Activated CD8-positive, alpha-beta T cell treated with anti-CD3 and anti-CD28 coated beads for 36 hours (primary cell): Measurements from ENCODE around the gene AMOT. TPM values are rescaled to one million over a fixed set of nuclear protein-coding genes. Genes with fewer than 3 reads are reported as not detected.

Source experiments
- ATAC-seq: fragments of 200-7000 bp; cut with Tn5 transposase; one replicate; pipeline ENCODE4 v1.10.0; 2021; ENCODE audit warnings: mild to moderate bottlenecking, moderate library complexity
- CTCF ChIA-PET: fragments of 350-600 bp; sonication (Branson Sonifier 250); formaldehyde crosslinking; loops from one replicate; lab custom pipeline; 2021; ENCODE audit warnings: antibody characterized with exemption; lab: Charles Lee
- POLR2A ChIA-PET: fragments of 350-600 bp; sonication (Branson Sonifier 250); formaldehyde crosslinking; loops from one replicate; lab custom pipeline; 2021; ENCODE audit warnings: antibody characterized with exemption; lab: Charles Lee
- DNase-seq: peaks from one replicate; pipeline ENCODE4 v3.0.0-alpha.2; 2020
- H3K27ac Mint-ChIP-seq: one replicate; pipeline ENCODE4 v1.8.0; 2021; ENCODE audit warnings: mild to moderate bottlenecking, mixed read lengths
- H3K27me3 Mint-ChIP-seq: one replicate; pipeline ENCODE4 v1.8.0; 2021; ENCODE audit warnings: mixed read lengths
- H3K36me3 Mint-ChIP-seq: one replicate; pipeline ENCODE4 v1.8.0; 2021; ENCODE audit warnings: low read depth, mixed read lengths
- H3K4me1 Mint-ChIP-seq: one replicate; pipeline ENCODE4 v1.8.0; 2021; ENCODE audit warnings: low read depth, mixed read lengths
- H3K4me3 Mint-ChIP-seq: one replicate; pipeline ENCODE4 v1.8.0; 2021; ENCODE audit warnings: mild to moderate bottlenecking, moderate library complexity, mixed read lengths
- H3K9me3 Mint-ChIP-seq: one replicate; pipeline ENCODE4 v1.8.0; 2021; ENCODE audit warnings: mixed read lengths
- intact Hi-C: fragments of 100-400 bp; cut with micrococcal nuclease; formaldehyde crosslinking; loops from one replicate; pipeline ENCODE4 v1.10.0; 2022
- total RNA-seq, 2 experiments: library from RNA; stranded (reverse); gene quantifications; one replicate each; pipeline ENCODE4 v1.2.3, GENCODE V29; 2021
- TF ChIP-seq, protein P1 (sequence below): fragments of 200-600 bp; IDR thresholded peaks from one replicate; pipeline ENCODE4 v1.8.0; 2022; ENCODE audit warnings: antibody characterized with exemption, mild to moderate bottlenecking

AMOT gene
- total RNA-seq, 2 experiments from 2014 or later: 1.1 to 1.8 TPM

DNA sequence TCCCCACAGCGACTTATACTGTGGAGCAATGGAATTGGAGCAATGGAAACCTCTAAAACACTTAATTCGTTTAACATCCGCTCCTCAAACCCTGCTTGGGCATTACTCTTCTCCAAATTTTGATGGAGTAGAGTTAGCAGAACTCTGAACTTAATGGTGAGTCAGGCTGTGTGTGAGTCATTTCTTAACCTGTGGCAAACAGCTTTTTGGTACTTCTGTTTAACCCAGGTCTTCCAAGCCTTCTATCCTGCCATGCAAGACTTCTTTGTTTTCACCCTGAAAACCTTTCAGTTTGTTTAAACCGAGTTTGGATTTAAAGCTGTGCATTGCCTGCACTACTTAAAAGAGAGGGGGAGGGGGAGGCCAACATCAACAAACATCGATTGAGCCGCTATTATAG lies 3.6 kb upstream of the AMOT start:
- ChIA-PET CTCF (no interaction called here), POLR2A (interaction anchor here (1.5 kb wide), 1 partner anchor 9 kb away, joined by 4 read pairs; no protein-coding TSS in a partner anchor)
- Mint-ChIP-seq H3K27ac (no peak overlapping the region), H3K9me3 (no peaks in the 10 kb centered on the region), H3K4me3 (no peak overlapping the region), H3K4me1 (peaks cover 5% of the 10 kb centered on the region), H3K36me3 (no peaks in the 10 kb centered on the region), H3K27me3 (peaks cover 4% of the 10 kb centered on the region)
- DNase-seq (no peak), ATAC-seq (no peak)
- intact Hi-C loops: no loop called here
- TF ChIP-seq, protein P1, sequence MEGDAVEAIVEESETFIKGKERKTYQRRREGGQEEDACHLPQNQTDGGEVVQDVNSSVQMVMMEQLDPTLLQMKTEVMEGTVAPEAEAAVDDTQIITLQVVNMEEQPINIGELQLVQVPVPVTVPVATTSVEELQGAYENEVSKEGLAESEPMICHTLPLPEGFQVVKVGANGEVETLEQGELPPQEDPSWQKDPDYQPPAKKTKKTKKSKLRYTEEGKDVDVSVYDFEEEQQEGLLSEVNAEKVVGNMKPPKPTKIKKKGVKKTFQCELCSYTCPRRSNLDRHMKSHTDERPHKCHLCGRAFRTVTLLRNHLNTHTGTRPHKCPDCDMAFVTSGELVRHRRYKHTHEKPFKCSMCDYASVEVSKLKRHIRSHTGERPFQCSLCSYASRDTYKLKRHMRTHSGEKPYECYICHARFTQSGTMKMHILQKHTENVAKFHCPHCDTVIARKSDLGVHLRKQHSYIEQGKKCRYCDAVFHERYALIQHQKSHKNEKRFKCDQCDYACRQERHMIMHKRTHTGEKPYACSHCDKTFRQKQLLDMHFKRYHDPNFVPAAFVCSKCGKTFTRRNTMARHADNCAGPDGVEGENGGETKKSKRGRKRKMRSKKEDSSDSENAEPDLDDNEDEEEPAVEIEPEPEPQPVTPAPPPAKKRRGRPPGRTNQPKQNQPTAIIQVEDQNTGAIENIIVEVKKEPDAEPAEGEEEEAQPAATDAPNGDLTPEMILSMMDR: no peak

DNA sequence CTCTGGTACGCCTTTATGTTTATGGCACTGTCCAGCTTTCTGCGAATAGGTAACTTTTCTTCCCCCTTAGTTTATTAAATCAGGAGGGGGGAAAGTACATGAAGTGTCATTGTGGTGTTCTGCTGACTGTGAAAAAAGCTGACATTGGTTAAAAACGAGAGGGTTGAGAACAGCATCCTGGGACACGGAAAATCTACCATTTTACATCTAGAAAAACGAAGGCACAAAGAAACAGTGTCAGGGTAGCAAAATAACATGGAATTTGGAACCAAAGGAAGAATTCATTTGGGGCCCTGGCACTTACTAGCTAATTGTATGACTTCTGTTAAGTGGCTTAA lies 1.2 kb upstream of the AMOT start:
- H3K4me1 Mint-ChIP-seq: peaks cover 5% of the 10 kb centered on the region
- peaks cover 4% of the 10 kb centered on the region for H3K27me3 Mint-ChIP-seq
- peak overlapping the region; percentile 82 for H3K4me3 Mint-ChIP-seq
- DNase-seq: no peak
- ChIA-PET CTCF (no interaction called here), POLR2A (no interaction called here)
- H3K36me3 Mint-ChIP-seq: no peaks in the 10 kb centered on the region
- intact Hi-C loops: no loop called here
- no peaks in the 10 kb centered on the region for H3K9me3 Mint-ChIP-seq
- no peak overlapping the region for H3K27ac Mint-ChIP-seq
- peak; percentile 3 for ATAC-seq
- TF ChIP-seq, protein P1: no peak

DNA sequence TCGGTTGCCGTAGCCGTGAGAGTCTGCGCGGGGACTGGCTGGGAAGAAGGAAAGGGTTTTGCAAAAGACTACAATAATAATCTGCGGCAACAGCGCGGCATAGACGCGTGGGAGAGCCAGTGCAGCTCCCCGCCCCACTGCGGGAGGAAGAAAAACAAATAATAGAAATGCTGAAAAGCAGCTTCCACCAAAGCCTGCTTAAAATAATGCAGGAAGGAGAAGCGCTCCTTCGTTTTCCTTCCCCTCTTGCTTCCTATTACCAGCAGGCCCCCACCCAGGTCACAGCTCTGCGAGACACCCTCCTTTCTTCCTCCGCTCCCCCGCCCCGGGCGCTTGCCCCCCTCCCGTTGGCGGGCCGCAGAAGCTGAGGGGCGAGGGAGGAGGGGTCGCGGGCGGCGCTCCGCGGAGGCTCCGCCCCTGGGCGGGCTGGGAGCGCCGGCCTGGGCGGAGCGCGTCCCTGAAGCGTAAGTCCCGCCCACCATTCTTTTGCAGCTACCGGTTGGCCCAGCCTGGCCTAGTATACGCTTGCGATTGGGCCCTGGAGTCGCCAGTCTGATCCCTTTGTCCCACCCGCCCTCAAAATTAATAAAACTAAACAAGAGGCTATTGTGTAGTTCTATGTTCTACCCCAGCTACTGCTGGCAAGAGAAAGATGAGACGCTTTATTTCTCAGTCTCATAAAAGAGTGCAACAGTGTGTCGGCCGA lies 636 bp upstream of the AMOT start:
- peak overlapping the region; percentile 34 for H3K27ac Mint-ChIP-seq
- peaks cover 4% of the 10 kb centered on the region for H3K27me3 Mint-ChIP-seq
- H3K4me3 Mint-ChIP-seq: peak overlapping the region; percentile 82
- DNase-seq: peak; percentile 81
- TF ChIP-seq, protein P1: no peak
- peak; percentile 98 for ATAC-seq
- H3K9me3 Mint-ChIP-seq: no peaks in the 10 kb centered on the region
- peaks cover 5% of the 10 kb centered on the region for H3K4me1 Mint-ChIP-seq
- CTCF ChIA-PET: no interaction called here
- intact Hi-C loops: no loop called here
- POLR2A ChIA-PET: interaction anchor here (2.0 kb wide), 1 partner anchor 9 kb away, joined by 4 read pairs; no protein-coding TSS in a partner anchor
- no peaks in the 10 kb centered on the region for H3K36me3 Mint-ChIP-seq

DNA sequence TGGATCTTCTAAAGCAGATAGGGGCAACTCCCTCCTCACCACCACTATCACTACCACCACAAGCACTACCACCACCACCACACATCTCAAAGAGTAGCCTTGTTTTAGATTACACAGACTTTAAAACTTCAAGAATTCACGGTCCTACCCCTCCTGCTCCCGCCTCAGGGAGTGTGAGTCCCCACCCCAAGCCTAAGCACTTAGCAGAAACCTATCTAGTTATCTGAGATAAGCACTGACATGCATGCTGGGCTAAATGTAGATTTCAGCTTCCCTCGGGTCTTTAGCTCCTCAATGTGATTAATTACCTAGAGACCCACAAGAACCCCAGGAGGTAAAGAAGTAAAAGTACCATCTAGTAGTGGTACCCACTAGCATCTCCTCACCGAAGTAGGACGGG lies 775 bp downstream of the AMOT start:
- DNase-seq: no peak
- H3K9me3 Mint-ChIP-seq: no peaks in the 10 kb centered on the region
- intact Hi-C loops: no loop called here
- no peaks in the 10 kb centered on the region for H3K36me3 Mint-ChIP-seq
- H3K27ac Mint-ChIP-seq: no peak overlapping the region
- peaks cover 4% of the 10 kb centered on the region for H3K27me3 Mint-ChIP-seq
- ChIA-PET CTCF (no interaction called here), POLR2A (interaction anchor here (2.0 kb wide), 1 partner anchor 11 kb away, joined by 4 read pairs; no protein-coding TSS in a partner anchor)
- TF ChIP-seq, protein P1: no peak
- H3K4me3 Mint-ChIP-seq: peak overlapping the region; percentile 82
- H3K4me1 Mint-ChIP-seq: peaks cover 5% of the 10 kb centered on the region
- no peak for ATAC-seq

DNA sequence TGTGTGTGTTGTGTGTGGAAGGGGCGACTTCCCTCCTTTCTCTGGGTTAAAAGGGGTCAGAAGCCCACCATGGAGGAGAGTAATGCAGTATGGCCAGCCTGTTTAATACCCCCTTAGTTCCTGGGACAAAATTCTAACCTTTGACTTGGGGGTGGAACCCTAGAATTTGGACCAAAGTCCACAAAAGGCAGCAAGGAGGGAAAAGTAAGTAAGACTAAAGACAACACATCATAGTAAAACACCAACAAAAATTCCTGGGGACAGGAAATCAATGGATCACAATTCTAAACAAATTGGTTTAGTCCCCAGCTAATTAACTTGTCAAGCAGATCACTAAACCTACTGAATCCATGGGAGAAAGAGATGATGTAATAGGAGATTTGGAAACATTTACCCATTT lies 3.1 kb downstream of the AMOT start:
- Mint-ChIP-seq H3K4me3 (no peak overlapping the region), H3K36me3 (no peaks in the 10 kb centered on the region), H3K27ac (no peak overlapping the region), H3K27me3 (peaks cover 4% of the 10 kb centered on the region), H3K9me3 (no peaks in the 10 kb centered on the region), H3K4me1 (no peaks in the 10 kb centered on the region)
- POLR2A ChIA-PET: no interaction called here
- intact Hi-C loops: no loop called here
- DNase-seq (no peak), ATAC-seq (no peak)
- CTCF ChIA-PET: no interaction called here
- TF ChIP-seq, protein P1: no peak
